NCI-H2196 treated with DMSO at 0.1 percent for 48 hours (cell line): ENCODE data around the gene RBMY1E.
"Not testable (repeated sequence)": the region's sequence is repeated elsewhere in the genome, so short reads cannot be mapped to it uniquely, and the experiment has no call there.

Experiments used
- DNase-seq: peaks from one replicate; lab custom pipeline; 2025; ENCODE audit not compliant: unreplicated experiment; lab: John Stamatoyannopoulos, UW

Gene RBMY1E

DNA sequence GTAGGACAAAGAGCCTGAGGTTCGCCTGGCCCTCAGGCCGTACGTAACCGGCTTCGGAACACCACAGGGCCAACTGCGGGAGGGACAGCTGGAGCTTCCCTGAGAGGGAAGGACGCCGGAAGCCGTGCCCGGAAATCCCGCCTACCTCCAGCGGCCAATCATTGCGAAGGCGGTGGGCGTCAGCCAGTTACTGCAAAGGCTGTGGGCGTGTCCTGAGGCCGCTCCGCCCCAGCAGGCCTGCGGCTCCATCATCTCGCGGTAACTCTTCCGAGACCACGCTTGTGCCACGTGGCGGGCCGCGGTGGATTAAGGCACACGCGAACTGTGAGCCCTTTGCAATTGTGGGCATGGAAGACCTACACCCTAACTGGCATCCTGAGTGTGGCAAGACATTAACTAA, at the start of gene RBMY1E:
Gene RBMY1E, minus strand, starts transcription at position 101 of the 400 bp plus-strand sequence. CDS start 1,978 bp downstream, outside the sequence.
- not testable (repeated sequence) for DNase-seq

DNA sequence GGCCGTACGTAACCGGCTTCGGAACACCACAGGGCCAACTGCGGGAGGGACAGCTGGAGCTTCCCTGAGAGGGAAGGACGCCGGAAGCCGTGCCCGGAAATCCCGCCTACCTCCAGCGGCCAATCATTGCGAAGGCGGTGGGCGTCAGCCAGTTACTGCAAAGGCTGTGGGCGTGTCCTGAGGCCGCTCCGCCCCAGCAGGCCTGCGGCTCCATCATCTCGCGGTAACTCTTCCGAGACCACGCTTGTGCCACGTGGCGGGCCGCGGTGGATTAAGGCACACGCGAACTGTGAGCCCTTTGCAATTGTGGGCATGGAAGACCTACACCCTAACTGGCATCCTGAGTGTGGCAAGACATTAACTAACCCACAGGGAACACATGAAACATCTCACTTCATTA, 23.4 kb downstream of the RBMY1E start, which contains the start of gene RBMY1D:
Gene RBMY1D, minus strand, starts transcription at position 101 of the 400 bp plus-strand sequence. CDS start 2,013 bp downstream, outside the sequence.
- not testable (repeated sequence) for DNase-seq

DNA sequence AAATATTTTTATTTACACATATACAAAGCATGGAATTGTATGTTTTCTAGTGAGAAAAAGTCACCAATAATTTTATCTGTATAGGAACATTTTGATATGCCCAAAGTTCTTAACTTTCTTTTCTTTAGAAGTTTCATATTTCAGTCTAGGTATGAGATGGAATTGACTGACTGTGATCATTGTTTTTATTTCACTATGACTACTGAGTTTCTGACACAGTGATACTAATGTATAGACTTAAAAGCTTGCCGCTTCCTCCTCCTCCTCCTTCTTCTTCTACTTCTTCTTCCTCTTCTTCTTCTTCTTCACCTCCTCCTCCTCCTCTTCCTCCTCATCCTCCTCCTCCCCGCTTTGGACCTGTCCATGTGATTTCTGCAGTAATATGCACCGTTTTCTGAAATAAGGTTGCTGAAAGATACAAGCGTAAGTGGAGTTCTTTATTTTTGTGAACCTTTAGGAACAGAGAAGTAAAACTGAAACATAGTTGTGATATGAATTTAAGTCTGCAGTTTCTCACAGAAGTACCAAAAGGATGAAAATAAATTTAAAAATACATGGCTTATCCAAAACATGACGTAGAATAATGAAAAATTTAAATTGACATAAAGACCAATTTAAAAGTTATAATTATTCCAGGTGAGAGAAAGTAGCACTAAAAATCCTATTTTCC, 48.3 kb downstream of the RBMY1E start:
- not testable (repeated sequence) for DNase-seq
